ENCODE results near the gene LPCAT1. TPM values are rescaled to one million over a fixed set of nuclear protein-coding genes. Genes with fewer than 3 reads are reported as not detected.
"Not testable (repeated sequence)": the region's sequence is repeated elsewhere in the genome, so short reads cannot be mapped to it uniquely, and the experiment has no call there.

The LPCAT1 gene
- total RNA-seq: 100 to 1,000 TPM in 1 of 2 experiments, 10 to 100 TPM in 1; 94.2 to 102 TPM

DNA sequence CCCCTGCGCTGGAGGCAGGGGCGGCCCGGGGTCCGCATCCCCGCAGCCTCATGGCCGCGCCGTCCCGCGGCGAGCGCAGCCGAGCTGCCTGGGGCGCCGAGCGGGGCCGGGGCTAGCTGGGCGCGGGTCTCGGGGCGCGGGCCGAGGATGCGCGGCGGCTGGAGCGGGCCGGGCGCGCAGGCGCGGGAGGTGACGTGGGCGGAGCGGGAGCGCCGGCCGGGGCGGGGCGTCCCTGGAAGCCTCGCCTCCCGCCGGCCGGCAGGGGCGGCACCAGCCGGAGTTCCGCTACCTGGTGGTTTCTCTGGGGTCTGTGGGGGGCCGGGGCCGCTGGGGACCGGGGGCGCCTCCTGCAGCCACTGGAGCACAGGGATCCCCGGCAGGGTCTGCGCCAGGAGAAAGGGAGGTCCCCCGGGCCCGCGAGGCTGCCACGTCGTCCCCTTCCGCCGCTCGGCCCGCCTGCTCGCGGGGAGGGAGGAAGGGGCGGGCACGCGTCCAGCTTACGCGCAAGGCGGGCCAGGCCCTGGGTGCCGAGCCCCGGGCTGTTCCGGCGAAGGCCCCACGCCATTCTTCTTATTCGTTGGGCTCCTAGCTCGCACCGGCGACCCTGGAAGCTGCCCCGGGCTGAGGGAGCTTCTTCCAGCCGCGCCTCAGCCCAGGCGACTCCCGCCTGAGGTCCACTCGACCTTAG is at the start of gene LPCAT1:
LPCAT1 (minus strand) TSS at position 168 of the 688 bp plus-strand sequence; CDS start at position 52, 116 bp downstream.
- ChIA-PET POLR2A (interaction anchor here (1.0 to 1.8 kb wide), 3 partner anchors 12 to 70 kb away, joined by 3 to 9 read pairs (median 6); no protein-coding TSS in a partner anchor), CTCF (interaction anchor here (1.0 to 1.3 kb wide), 2 partner anchors 34 to 121 kb away, joined by 3 read pairs; no protein-coding TSS in a partner anchor)

DNA sequence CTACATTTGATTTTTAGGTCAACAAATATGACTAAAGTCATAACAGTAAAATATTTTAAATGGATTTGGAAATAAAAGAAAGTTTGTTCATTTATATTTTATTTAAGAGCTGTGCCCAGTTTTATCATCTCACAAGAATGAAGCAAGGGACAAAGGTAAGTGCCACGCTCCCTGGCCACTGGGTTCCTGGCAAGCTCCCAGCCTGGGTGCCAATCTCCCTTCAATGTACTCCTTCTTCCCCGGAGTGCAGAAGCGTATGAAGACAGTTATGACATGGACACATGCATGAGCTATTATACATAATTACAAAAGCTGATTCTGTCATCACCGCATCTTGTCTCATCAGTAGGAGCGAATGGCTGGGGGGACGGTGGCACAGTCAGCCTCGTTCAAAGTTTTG is 48.1 kb upstream of the LPCAT1 start:
- POLR2A ChIA-PET: not testable (repeated sequence)
- CTCF ChIA-PET: interaction anchor here (0.7 kb wide), 3 partner anchors 40 to 92 kb away, joined by 3 read pairs; no protein-coding TSS in a partner anchor

DNA sequence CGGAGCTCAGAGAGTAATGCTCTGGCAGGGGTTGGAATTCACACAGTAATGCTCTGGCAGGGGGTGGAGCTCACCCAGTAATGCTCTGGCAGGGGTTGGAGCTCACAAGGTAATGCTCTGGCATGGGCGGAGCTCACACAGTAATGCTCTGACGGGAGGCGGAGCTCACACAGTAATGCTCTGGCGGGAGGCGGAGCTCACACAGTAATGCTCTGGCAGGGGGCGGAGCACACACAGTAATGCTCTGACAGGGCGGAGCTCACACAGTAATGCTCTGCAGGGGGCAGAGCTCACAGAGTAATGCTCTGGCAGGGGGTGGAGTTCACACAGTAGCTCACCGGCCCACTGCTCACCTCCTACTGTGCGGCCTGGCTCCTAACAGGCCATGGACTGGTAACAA is 47.2 kb upstream of the LPCAT1 start:
- POLR2A ChIA-PET: no interaction called here
- CTCF ChIA-PET: no interaction called here

- POLR2A ChIA-PET: interaction anchor here (1.0 kb wide), 1 partner anchor 32 kb away, joined by 4 read pairs; no protein-coding TSS in a partner anchor
- CTCF ChIA-PET: no interaction called here
Measured at GRCh38 chr5:1568201-1568979, 44.6 kb upstream of the LPCAT1 start.

DNA sequence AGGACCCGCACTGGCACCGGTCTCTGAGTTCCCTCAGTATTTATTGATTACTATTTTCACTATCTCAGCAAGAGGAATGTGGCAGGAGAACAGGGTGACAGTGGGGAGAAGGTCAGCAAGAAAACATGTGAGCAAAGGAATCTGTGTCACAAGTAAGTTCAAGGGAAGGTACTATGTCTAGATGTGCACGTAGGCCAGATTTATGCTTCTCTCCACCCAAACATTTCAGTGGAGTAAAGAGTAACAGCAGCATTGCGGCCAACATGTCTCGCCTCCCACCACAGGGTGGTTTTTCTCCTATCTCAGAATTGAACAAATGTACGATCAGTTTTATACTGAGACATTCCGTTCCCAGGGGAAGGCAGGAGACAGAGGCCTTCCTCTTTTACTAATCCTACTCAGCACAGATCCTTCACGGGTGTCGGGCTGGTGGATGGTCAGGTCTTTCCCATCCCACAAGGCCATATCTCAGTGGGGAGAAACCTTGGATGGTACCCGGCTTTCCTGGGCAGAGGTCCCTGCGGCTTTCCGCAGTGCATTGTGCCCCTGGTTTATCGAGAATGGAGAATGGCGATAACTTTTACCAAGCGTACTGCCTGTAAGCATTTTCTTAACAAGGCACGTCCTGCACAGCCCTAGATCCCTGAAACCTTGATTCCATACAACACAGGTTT is 43.9 kb upstream of the LPCAT1 start:
- POLR2A ChIA-PET: interaction anchor here (1.0 kb wide), 1 partner anchor 31 kb away, joined by 4 read pairs; no protein-coding TSS in a partner anchor
- CTCF ChIA-PET: not testable (repeated sequence)

GRCh38 chr5:1565737-1566734 is 42.3 kb upstream of the LPCAT1 start:
- ChIA-PET POLR2A (no interaction called here), CTCF (no interaction called here)

DNA sequence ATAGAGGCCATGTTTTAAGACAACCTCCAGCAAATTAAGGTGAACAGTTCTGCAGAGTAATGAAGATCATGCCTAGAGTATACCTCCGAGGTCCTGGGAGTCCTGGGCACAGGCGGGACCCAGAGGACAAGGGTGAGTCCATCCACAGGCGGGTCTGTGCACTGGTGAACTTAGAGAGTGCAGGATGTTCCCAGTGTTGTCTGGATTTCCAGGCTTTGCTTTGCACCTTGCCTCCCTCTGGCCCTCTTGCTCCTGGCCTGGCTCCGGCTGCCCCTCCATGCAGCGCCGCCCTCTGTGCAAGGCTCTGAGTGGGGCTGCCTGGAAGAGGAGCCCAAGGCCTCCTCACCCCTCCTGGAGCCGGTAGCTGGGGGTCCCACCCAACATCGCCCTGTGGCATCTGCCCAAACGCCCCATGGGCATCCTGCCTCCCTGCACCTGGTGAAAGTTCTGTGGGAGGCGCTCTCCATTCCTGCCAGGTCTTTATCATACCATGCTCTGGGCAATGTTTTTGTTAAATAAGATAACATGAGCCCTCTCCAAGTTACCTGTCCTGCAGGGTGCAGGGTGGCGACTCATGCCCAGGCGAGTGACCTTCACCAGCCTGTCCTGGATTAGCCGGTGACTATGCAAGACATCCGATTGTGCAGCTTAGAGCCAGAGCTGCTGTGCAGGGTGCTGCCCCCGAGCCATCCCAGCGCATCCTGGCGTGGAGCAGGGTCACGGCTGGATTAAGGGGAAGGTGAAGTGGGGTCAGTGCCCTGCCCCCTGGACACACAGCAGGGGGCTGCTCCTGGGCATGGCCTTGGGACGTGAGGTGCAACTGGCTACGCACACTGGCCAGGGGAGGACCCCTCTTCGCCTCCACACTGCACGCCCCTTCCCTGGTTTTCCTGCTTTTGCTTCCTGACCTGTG is 41.3 kb upstream of the LPCAT1 start:
- POLR2A ChIA-PET: no interaction called here
- CTCF ChIA-PET: no interaction called here

DNA sequence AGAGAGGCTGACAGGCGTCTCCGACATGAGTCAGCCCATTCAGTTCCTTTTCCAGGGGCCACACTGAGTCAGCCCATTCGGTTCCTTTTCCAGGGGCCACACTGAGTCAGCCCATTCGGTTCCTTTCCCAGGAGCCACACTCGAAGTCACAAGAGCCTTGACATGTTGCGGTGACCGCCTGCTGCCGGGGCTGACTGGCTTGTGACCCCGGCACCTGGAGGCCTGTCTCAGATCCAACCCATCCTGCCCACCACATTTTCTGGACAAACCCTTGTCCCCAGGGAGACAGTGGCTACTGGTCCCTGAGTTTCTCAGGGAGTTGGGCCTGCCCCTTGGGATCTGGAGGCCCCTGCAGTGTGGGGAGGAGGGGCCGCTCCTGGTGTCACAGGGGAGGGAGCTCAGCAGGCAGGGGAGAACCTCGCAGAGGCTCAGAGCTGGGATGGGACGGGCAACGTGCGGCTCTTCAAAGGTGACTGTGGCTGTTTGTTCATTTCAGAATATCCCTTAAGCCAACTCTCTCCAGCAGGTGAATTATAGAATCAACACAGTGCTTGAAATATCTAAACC is 40.5 kb upstream of the LPCAT1 start:
- POLR2A ChIA-PET: no interaction called here
- CTCF ChIA-PET: no interaction called here

DNA sequence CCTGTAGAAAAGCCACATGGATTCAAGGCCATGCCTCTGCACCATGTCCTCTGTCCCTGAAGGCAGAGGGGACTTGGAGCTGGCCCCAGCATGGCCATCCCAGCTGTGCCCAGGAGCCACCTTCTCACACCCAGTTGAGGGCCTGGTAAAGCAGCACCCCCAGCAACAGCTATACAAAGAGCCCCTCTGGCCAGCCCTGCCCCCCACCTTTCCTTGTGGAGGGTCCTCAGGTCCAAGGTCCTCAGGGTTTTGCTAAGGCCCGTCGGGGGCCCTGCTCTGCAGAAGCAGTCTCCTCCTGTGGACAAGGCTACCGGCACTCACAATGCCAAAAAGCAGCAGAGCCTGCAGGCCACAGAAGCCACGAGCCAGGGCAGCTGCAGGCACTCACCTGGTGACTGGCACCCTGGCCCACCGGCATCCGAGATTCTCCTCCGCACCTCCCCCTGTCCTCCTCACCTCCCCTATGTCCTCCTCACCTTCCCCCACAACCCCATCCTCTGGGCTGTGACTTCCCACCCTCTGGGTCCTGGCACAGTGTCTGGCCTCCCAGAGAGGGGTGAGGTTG is 39.9 kb upstream of the LPCAT1 start:
- POLR2A ChIA-PET: no interaction called here
- CTCF ChIA-PET: no interaction called here

DNA sequence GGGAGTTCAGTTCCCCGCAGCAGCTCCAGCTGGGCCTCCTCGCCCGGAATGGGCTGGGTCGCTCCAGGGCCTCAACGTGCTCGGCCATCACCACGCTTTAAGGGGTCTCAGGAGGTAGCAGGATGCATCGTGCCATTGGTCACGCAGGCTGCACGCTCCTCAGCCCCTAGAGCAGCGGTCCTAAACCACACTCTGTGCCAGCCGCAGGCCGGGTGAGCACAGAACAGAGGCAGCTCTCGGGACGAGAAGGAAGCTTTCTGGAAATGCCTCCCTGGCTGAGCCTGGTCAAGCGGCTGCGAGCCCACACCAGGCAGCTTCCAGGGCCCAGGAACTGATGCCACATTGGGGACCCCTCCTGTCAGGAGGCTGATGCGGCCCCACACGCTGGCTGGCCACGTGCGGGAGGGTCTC is 39.3 kb upstream of the LPCAT1 start:
- CTCF ChIA-PET: no interaction called here
- POLR2A ChIA-PET: no interaction called here

DNA sequence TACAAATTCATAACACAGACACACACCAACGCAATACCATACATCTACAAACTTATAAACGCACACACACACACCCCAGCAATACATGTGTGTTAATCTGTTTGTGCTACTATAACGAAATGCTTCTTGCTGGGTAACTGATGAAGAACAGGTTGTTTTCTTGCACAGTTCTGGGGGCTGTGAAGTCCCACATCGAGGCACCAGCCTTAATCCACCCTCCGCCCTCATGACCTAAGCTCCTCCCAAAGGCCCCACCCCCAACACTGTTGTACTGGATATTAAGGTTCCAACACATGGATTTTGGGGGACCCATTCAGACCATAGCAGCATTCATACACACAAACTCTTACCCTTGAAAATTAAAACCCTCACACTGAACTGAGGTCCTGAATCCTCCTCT is 38.8 kb upstream of the LPCAT1 start:
- ChIA-PET CTCF (no interaction called here), POLR2A (no interaction called here)

- POLR2A ChIA-PET: no interaction called here
- CTCF ChIA-PET: no interaction called here
Measured at GRCh38 chr5:1561402-1561929, 37.7 kb upstream of the LPCAT1 start.

DNA sequence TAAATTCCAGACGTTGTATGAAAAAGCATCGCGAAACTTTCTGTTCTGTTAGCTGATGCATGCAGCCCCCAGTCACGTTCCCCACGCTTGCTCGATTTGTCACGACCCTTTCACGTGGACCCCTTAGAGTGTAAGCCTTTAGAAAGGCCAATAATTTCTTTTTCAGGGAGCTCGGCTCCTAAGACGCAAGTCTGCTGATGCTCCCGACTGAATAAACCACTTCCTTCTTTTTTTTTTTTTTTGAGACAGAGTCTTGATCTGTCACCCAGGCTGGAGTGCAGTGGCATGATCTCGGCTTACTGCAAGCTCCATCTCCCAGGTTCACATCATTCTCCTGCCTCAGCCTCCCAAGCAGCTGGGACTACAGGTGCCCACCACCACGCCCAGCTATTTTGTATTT is 36.7 kb upstream of the LPCAT1 start:
- POLR2A ChIA-PET, CTCF ChIA-PET: not testable (repeated sequence)

DNA sequence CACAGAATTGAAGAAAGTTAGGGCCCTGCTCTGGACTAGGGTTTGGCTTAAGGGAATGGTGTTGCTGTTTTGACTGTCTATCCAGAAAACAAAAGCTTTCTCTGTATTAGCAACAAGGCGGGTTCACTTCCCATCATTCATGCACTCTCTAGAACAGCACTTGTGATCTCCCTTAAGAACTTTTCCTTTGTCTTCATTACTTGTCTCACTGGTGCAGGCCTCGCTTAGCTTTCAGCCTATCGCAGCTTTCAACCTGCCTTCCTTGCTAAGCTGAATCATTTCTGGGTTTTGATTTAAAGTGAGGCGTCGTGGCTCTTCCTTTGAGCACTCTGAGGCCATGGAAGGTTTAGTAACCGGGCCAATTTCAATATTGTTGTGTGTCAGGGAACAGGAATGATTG is 35.2 kb upstream of the LPCAT1 start:
- ChIA-PET CTCF (no interaction called here), POLR2A (interaction anchor here (0.6 kb wide), 1 partner anchor 22 kb away, joined by 3 read pairs; no protein-coding TSS in a partner anchor)

- POLR2A ChIA-PET: no interaction called here
- CTCF ChIA-PET: no interaction called here
Measured at GRCh38 chr5:1557114-1557873, 33.5 kb upstream of the LPCAT1 start.

- CTCF ChIA-PET: interaction anchor here (1.2 kb wide), 1 partner anchor 10 kb away, joined by 3 read pairs; no protein-coding TSS in a partner anchor
Measured at GRCh38 chr5:1555808-1556731, 32.3 kb upstream of the LPCAT1 start.

More at GRCh38 chr5:1555808-1556731, 32.3 kb upstream of the LPCAT1 start:
- POLR2A ChIA-PET: no interaction called here
